Transverse colon (tissue), 3 donors: ENCODE measurements around the gene RASL10A.

Experiments used
- CTCF ChIP-seq, 5 experiments: fragments of 200-600 bp in 3 of 5; fragments of 450-650 bp in 2 of 5; sonication (generic) in 3 of 5; IDR thresholded peaks; 1 replicate in 2 of 5; 2 replicates in 3 of 5; pipeline ENCODE4 v1.5.1; 2016 to 2017; ENCODE audit warnings: antibody characterized with exemption in 5 of 5, inconsistent platforms in 3 of 5, mild to moderate bottlenecking in 2 of 5, moderate library complexity in 1 of 5
- POLR2A ChIP-seq: fragments of 450-650 bp; IDR thresholded peaks from one replicate; pipeline ENCODE4 v1.6.1; 2016; ENCODE audit warnings: antibody characterized with exemption, mild to moderate bottlenecking, moderate library complexity

- TF ChIP-seq POLR2A (no peak), CTCF (IDR thresholded peaks at IDR 0.05) (no peak)
Observed at GRCh38 chr22:29342577-29343312, 27.2 kb upstream of the RASL10A start.
